Smooth muscle cell (in vitro differentiated cells): Measurements from ENCODE around the gene TIGD7. TPM values are rescaled to one million over a fixed set of nuclear protein-coding genes. Genes with fewer than 3 reads are reported as not detected.

Experiments used
- DNase-seq: peaks from one replicate; lab custom pipeline; 2025; ENCODE audit not compliant: unreplicated experiment; lab: John Stamatoyannopoulos, UW
- H2AFZ ChIP-seq: fragments of 200-600 bp; sonication (generic); 2 replicates; pipeline ENCODE4 v1.6.0; 2016; ENCODE audit warnings: antibody characterized with exemption, low read depth, mild to moderate bottlenecking
- H3F3A ChIP-seq: fragments of 200-600 bp; sonication (generic); 2 replicates; pipeline ENCODE4 v1.6.0; 2017; ENCODE audit warnings: antibody characterized with exemption, low read depth
- H3K27ac ChIP-seq: fragments of 200-600 bp; sonication (generic); 2 replicates; pipeline ENCODE4 v1.5.1; 2016; ENCODE audit warnings: low read depth, mild to moderate bottlenecking
- H3K27me3 ChIP-seq: fragments of 200-600 bp; sonication (generic); 2 replicates; pipeline ENCODE4 v1.6.1; 2016; ENCODE audit warnings: low read depth, mild to moderate bottlenecking
- H3K36me3 ChIP-seq: fragments of 200-600 bp; sonication (generic); 2 replicates; pipeline ENCODE4 v1.5.1; 2016; ENCODE audit warnings: low read depth
- H3K4me1 ChIP-seq: fragments of 200-600 bp; sonication (generic); 2 replicates; pipeline ENCODE4 v1.5.1; 2016; ENCODE audit warnings: low read depth
- H3K4me2 ChIP-seq: fragments of 200-600 bp; sonication (generic); 2 replicates; pipeline ENCODE4 v1.6.0; 2016; ENCODE audit warnings: mild to moderate bottlenecking
- H3K4me3 ChIP-seq: fragments of 200-600 bp; sonication (generic); 2 replicates; pipeline ENCODE4 v1.5.1; 2016; ENCODE audit warnings: mild to moderate bottlenecking
- H3K79me2 ChIP-seq: fragments of 200-600 bp; sonication (generic); 2 replicates; pipeline ENCODE4 v1.6.0; 2016; ENCODE audit warnings: low read depth, mild to moderate bottlenecking
- H3K9ac ChIP-seq: fragments of 200-600 bp; sonication (generic); 2 replicates; pipeline ENCODE4 v1.6.0; 2016; ENCODE audit warnings: low read depth
- H3K9me3 ChIP-seq: fragments of 200-600 bp; sonication (generic); replicated peaks from 2 replicates; pipeline ENCODE4 v1.5.1; 2016; ENCODE audit warnings: low read depth
- H4K20me1 ChIP-seq: fragments of 200-600 bp; sonication (generic); 2 replicates; pipeline ENCODE4 v1.6.0; 2016; ENCODE audit warnings: low read depth
- WGBS: methylation state at CpG from one replicate; pipeline ENCODE4 v1.1.7; 2016; ENCODE audit warnings: low lambda C conversion rate; 5-methylcytosine and 5-hydroxymethylcytosine counted together
- polyA plus RNA-seq: library from polyadenylated mRNA; unstranded; fragments of >200 nt; fragmentation: Nextera tagmentation; extraction: Ambion mirVana; gene quantifications from 2 replicates; pipeline ENCODE4 v1.2.1, GENCODE V29; 2016
- total RNA-seq: library from RNA; depleted of rRNA; stranded (reverse); fragments of >200 nt; gene quantifications from 2 replicates; pipeline ENCODE4 v1.2.3, GENCODE V29; 2014
- TF ChIP-seq, protein P1 (sequence below): fragments of 200-600 bp; sonication (generic); IDR thresholded peaks from 2 replicates; pipeline ENCODE4 v1.5.1; 2017; ENCODE audit warnings: borderline replicate concordance, mild to moderate bottlenecking, antibody characterized with exemption; ENCODE audit not compliant: insufficient read depth, poor library complexity, severe bottlenecking

The TIGD7 gene
- total and polyA plus RNA-seq, 2 experiments from 2014 or later, result 3.6 to 5.0 TPM

GRCh38 chr16:3347586-3347985 is 42.4 kb upstream of the TIGD7 start:
- WGBS, result 67% methylated on average over 10 of the region's 10 CpGs
- Histone ChIP-seq H3F3A (no peaks in the 10 kb centered on the region), H3K4me3 (no peak overlapping the region), H4K20me1 (no peaks in the 10 kb centered on the region), H3K27ac (no peak overlapping the region), H3K9me3 (no peaks in the 10 kb centered on the region), H3K79me2 (no peaks in the 10 kb centered on the region), H3K9ac (no peak overlapping the region), H3K4me2 (no peak overlapping the region), H3K36me3 (no peaks in the 10 kb centered on the region), H3K4me1 (no peaks in the 10 kb centered on the region), H3K27me3 (no peaks in the 10 kb centered on the region), H2AFZ (no peak overlapping the region)
- DNase-seq, result no peak
- TF ChIP-seq, protein P1, sequence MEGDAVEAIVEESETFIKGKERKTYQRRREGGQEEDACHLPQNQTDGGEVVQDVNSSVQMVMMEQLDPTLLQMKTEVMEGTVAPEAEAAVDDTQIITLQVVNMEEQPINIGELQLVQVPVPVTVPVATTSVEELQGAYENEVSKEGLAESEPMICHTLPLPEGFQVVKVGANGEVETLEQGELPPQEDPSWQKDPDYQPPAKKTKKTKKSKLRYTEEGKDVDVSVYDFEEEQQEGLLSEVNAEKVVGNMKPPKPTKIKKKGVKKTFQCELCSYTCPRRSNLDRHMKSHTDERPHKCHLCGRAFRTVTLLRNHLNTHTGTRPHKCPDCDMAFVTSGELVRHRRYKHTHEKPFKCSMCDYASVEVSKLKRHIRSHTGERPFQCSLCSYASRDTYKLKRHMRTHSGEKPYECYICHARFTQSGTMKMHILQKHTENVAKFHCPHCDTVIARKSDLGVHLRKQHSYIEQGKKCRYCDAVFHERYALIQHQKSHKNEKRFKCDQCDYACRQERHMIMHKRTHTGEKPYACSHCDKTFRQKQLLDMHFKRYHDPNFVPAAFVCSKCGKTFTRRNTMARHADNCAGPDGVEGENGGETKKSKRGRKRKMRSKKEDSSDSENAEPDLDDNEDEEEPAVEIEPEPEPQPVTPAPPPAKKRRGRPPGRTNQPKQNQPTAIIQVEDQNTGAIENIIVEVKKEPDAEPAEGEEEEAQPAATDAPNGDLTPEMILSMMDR, result no peak

DNA sequence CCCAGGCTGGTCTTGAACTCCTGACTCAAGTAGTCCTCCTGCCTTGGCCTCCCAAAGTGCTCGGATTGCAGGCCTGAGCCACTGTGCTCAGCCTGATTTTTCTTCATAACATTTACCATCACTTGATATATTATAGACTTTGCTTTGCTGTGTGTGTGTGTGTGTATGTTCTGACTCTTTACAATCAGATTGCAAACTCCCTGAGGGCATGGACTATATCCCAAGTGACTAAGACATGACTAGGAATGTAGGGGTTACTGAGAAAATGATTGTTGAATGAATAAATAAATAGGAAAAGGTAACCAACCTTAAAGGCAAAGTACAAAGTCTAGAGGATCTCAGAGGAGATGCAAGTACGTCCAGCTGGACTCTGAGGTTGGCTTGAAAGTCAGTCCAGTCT is 40.8 kb upstream of the TIGD7 start:
- 66% methylated on average over 2 of the region's 2 CpGs for WGBS
- H3K4me3 ChIP-seq, result no peak overlapping the region
- TF ChIP-seq, protein P1, result no peak

GRCh38 chr16:3328643-3329042 is 23.4 kb upstream of the TIGD7 start:
- no peaks in the 10 kb centered on the region for H3K4me1 ChIP-seq
- no peaks in the 10 kb centered on the region for H3K36me3 ChIP-seq
- DNase-seq, result no peak
- H2AFZ ChIP-seq, result no peak overlapping the region
- no peaks in the 10 kb centered on the region for H4K20me1 ChIP-seq
- H3K27me3 ChIP-seq, result no peaks in the 10 kb centered on the region
- H3K4me3 ChIP-seq, result no peak overlapping the region
- TF ChIP-seq, protein P1, result no peak
- H3K9ac ChIP-seq, result no peak overlapping the region
- no peak overlapping the region for H3K27ac ChIP-seq
- WGBS, result 65% methylated on average over 2 of the region's 2 CpGs
- no peaks in the 10 kb centered on the region for H3K9me3 ChIP-seq
- no peaks in the 10 kb centered on the region for H3K79me2 ChIP-seq
- H3F3A ChIP-seq, result no peaks in the 10 kb centered on the region
- no peak overlapping the region for H3K4me2 ChIP-seq

More for the DNA sequence above, 40.8 kb upstream of the TIGD7 start:
- H3K4me1 ChIP-seq, result no peaks in the 10 kb centered on the region
- H3F3A ChIP-seq, result no peaks in the 10 kb centered on the region
- no peaks in the 10 kb centered on the region for H3K27me3 ChIP-seq
- H3K79me2 ChIP-seq, result no peaks in the 10 kb centered on the region
- no peak overlapping the region for H3K4me2 ChIP-seq
- H2AFZ ChIP-seq, result no peak overlapping the region
- no peaks in the 10 kb centered on the region for H4K20me1 ChIP-seq
- no peaks in the 10 kb centered on the region for H3K9me3 ChIP-seq
- no peaks in the 10 kb centered on the region for H3K36me3 ChIP-seq
- DNase-seq, result no peak
- H3K27ac ChIP-seq, result no peak overlapping the region
- H3K9ac ChIP-seq, result no peak overlapping the region

DNA sequence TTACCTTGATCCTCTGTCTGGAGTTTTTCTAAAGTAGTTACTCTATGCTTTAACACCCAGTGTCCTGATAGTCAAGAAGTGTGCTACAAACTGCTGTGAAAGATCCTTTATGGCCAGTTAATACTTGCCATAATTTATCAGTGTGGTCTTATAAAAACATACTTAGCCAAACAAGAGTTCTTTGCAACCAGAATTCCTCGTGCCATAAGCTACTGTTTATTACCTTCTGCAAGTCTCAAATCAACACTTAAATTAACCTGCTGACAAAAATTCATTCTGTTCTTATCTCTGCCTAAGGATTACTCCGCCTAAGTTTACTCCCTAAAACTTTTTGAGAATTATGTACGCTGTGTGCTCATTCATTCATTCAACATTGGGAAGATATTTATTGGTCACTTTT is 22.9 kb upstream of the TIGD7 start:
- TF ChIP-seq, protein P1, result no peak
- no peak for DNase-seq
- Histone ChIP-seq H4K20me1 (no peaks in the 10 kb centered on the region), H3K27ac (no peak overlapping the region), H2AFZ (no peak overlapping the region), H3K9me3 (no peaks in the 10 kb centered on the region), H3K79me2 (no peaks in the 10 kb centered on the region), H3K36me3 (no peaks in the 10 kb centered on the region), H3K4me2 (no peak overlapping the region), H3F3A (no peaks in the 10 kb centered on the region), H3K27me3 (no peaks in the 10 kb centered on the region), H3K4me3 (no peak overlapping the region), H3K4me1 (no peaks in the 10 kb centered on the region), H3K9ac (no peak overlapping the region)
- WGBS, result 40% methylated on average over 3 of the region's 3 CpGs
